DOHH2 (cell line): Measurements from ENCODE around the gene UBE2F.

Experiments used
- H3F3A ChIP-seq: fragments of 200-600 bp; sonication (generic), shearing (Covaris generic); 2 replicates; pipeline ENCODE4 v1.6.0; 2016; ENCODE audit warnings: antibody characterized with exemption, mild to moderate bottlenecking; ENCODE audit not compliant: control insufficient read depth, insufficient read depth
- H3K27ac ChIP-seq: fragments of 200-600 bp; sonication (generic); 2 replicates; pipeline ENCODE4 v1.5.1; 2014; ENCODE audit warnings: low read depth, mild to moderate bottlenecking, low read length, moderate library complexity
- H3K27me3 ChIP-seq: fragments of 200-600 bp; sonication (generic); 2 replicates; pipeline ENCODE4 v1.6.1; 2014; ENCODE audit warnings: mild to moderate bottlenecking, low read length, mixed read lengths; ENCODE audit not compliant: control insufficient read depth
- H3K36me3 ChIP-seq: fragments of 200-600 bp; sonication (generic); 2 replicates; pipeline ENCODE4 v1.6.1; 2014; ENCODE audit warnings: mild to moderate bottlenecking, low read length, moderate library complexity, mixed read lengths; ENCODE audit not compliant: control insufficient read depth
- H3K4me1 ChIP-seq: fragments of 200-600 bp; sonication (generic); 2 replicates; pipeline ENCODE4 v1.6.1; 2014; ENCODE audit warnings: mild to moderate bottlenecking, low read length, mixed read lengths; ENCODE audit not compliant: control insufficient read depth
- H3K4me2 ChIP-seq: fragments of 200-600 bp; sonication (generic); 2 replicates; pipeline ENCODE4 v1.6.0; 2014; ENCODE audit warnings: mild to moderate bottlenecking, low read length, moderate library complexity
- H3K4me3 ChIP-seq: fragments of 200-600 bp; sonication (generic); 2 replicates; pipeline ENCODE4 v1.5.1; 2014; ENCODE audit warnings: mild to moderate bottlenecking, low read length, mixed read lengths
- H3K79me2 ChIP-seq: fragments of 200-600 bp; sonication (generic); 2 replicates; pipeline ENCODE4 v1.6.1; 2014; ENCODE audit warnings: mild to moderate bottlenecking, low read length, mixed read lengths; ENCODE audit not compliant: control insufficient read depth
- H3K9me2 ChIP-seq: fragments of 200-600 bp; sonication (generic); replicated peaks from 2 replicates; pipeline ENCODE4 v1.6.1; 2014; ENCODE audit warnings: mild to moderate bottlenecking, low read length, mixed read lengths; ENCODE audit not compliant: control insufficient read depth
- H3K9me3 ChIP-seq: fragments of 200-600 bp; sonication (generic); 2 replicates; pipeline ENCODE4 v1.6.1; 2014; ENCODE audit warnings: antibody characterized with exemption, low read length, mixed read lengths; ENCODE audit not compliant: control insufficient read depth, insufficient read depth
- H4K20me1 ChIP-seq: fragments of 200-600 bp; sonication (generic); 2 replicates; pipeline ENCODE4 v1.6.0; 2014; ENCODE audit warnings: low read depth, mild to moderate bottlenecking, antibody characterized with exemption, low read length, moderate library complexity; ENCODE audit not compliant: control insufficient read depth, insufficient read depth
- EZH2phosphoT487 ChIP-seq: fragments of 200-600 bp; sonication (generic); IDR thresholded peaks from 2 replicates; pipeline ENCODE4 v1.6.1; 2017; ENCODE audit warnings: borderline replicate concordance, mild to moderate bottlenecking, antibody characterized with exemption, low read length, moderate library complexity, mixed read lengths
- TF ChIP-seq, protein P1 (sequence below): fragments of 200-600 bp; sonication (generic); IDR thresholded peaks from one replicate; pipeline ENCODE4 v1.5.1; 2014; ENCODE audit warnings: antibody characterized with exemption, mild to moderate bottlenecking, low read depth, low read length; ENCODE audit not compliant: poor library complexity, severe bottlenecking

Gene UBE2F

DNA sequence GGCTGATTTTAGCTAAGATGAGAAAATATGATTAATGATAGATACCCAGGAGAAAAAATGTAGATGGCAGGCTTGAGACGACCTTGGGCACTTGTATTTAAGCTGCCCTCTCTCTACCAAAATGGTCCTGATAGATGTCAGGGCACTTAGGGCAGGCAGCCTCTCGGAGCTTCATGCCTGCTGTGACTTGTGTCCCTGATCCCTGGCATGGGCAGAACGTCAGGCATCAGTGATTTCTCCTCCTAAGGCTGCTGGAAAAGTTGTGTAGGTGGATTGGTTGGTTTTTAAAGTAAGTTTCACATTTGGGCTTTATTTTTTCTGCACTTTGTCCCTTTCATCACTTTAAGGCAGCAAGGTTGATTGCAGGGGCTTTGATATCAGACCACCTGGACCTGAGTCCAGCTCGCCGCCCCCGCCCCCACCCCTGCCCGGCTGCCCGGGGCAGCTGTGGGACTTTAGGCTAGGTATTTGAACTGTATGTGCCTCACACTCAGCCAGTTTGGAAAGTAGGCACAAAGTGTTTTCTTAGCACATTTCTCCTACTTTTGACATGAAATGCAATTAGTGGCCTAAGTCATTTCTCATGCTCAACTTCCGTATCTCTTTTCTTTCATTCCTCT lies 59.0 kb downstream of the UBE2F start:
- no peaks in the 10 kb centered on the region for H3F3A ChIP-seq
- peaks cover 3% of the 10 kb centered on the region; the same call in 1 of the 2 replicates for H3K36me3 ChIP-seq
- no peaks in the 10 kb centered on the region for H3K4me1 ChIP-seq
- H3K27ac ChIP-seq: no peak overlapping the region
- no peaks in the 10 kb centered on the region for H3K79me2 ChIP-seq
- H3K4me3 ChIP-seq: no peak overlapping the region
- TF ChIP-seq, protein P1, sequence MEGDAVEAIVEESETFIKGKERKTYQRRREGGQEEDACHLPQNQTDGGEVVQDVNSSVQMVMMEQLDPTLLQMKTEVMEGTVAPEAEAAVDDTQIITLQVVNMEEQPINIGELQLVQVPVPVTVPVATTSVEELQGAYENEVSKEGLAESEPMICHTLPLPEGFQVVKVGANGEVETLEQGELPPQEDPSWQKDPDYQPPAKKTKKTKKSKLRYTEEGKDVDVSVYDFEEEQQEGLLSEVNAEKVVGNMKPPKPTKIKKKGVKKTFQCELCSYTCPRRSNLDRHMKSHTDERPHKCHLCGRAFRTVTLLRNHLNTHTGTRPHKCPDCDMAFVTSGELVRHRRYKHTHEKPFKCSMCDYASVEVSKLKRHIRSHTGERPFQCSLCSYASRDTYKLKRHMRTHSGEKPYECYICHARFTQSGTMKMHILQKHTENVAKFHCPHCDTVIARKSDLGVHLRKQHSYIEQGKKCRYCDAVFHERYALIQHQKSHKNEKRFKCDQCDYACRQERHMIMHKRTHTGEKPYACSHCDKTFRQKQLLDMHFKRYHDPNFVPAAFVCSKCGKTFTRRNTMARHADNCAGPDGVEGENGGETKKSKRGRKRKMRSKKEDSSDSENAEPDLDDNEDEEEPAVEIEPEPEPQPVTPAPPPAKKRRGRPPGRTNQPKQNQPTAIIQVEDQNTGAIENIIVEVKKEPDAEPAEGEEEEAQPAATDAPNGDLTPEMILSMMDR: no peak
- H3K9me3 ChIP-seq: no peaks in the 10 kb centered on the region
- no peaks in the 10 kb centered on the region for H3K9me2 ChIP-seq
- no peaks in the 10 kb centered on the region for H4K20me1 ChIP-seq
- H3K4me2 ChIP-seq: no peak overlapping the region
- H3K27me3 ChIP-seq: no peaks in the 10 kb centered on the region

DNA sequence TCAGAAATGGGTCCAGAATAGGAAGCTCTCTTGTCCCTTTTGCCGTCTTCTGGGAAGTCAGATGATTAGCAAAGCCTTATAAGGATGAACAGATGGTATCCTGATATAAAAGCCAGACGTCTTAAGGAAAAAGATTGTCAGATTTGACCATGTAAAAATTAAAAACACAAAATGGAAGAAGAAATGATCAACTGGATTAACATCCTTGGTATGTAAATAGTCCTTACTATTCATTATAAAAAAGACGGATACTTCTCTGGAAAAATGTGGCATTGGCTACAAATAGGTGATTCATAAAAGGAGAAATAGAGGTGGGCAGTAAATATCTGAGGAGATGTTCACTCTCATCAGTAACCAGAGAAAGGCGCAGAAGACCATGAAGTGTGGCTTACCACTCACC lies 60.2 kb downstream of the UBE2F start:
- Histone ChIP-seq H3F3A (no peaks in the 10 kb centered on the region), H3K9me3 (no peaks in the 10 kb centered on the region), H3K27me3 (no peaks in the 10 kb centered on the region), H3K4me3 (no peak overlapping the region), H3K27ac (no peak overlapping the region), H3K4me2 (no peak overlapping the region), H3K4me1 (no peaks in the 10 kb centered on the region), H3K79me2 (no peaks in the 10 kb centered on the region), H3K9me2 (no peaks in the 10 kb centered on the region), H3K36me3 (peaks cover 3% of the 10 kb centered on the region; the same call in 1 of the 2 replicates), H4K20me1 (no peaks in the 10 kb centered on the region)
- TF ChIP-seq, protein P1: no peak
- TF ChIP-seq EZH2phosphoT487: no peak

DNA sequence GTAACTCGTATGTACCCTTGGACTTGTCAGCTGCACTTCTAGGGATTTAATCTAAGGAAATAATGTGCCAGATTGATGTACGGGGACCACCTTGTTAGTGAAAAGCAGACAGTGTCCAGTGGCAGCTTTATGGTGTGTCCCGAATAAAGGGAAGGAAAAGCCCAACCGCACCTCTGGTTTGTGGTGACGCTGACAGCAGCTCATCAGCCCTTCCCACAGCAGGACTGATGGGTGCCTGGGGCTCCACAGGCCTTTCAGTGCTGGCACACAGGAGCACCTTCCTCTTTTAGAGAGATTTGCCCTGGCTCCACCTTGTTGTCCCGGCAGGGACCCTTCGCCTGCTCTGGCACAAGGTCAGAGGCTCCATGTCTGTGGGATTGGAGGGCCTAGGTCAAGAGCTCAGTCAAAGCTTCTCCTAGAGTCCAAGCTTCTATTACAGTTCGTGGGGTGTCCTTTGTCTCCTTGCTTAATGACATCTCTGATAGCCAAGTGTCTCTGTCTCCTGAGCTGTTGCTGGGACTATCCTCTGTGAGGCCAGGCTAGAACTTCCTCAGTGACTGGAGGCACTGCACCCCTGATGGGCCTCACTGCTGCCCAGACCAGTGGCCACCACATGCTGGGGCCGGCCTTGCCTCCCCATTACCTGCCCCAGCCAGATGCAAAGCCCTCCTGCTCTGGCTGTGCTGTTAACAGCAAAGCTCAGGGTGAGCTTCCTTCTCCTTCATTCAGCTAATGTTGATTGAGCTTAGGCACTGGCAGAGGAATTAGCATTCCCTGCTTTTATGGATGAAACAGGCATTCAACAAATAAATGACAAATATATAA lies 61.0 kb downstream of the UBE2F start:
- H3K27me3 ChIP-seq: no peaks in the 10 kb centered on the region
- no peak overlapping the region for H3K27ac ChIP-seq
- no peak overlapping the region for H3K4me3 ChIP-seq
- TF ChIP-seq, protein P1: no peak
- no peak for TF ChIP-seq EZH2phosphoT487
- H3K36me3 ChIP-seq: peaks cover 3% of the 10 kb centered on the region; the same call in 1 of the 2 replicates
- no peaks in the 10 kb centered on the region for H3K9me3 ChIP-seq
- H3K4me2 ChIP-seq: no peak overlapping the region
- H3K79me2 ChIP-seq: no peaks in the 10 kb centered on the region
- H4K20me1 ChIP-seq: no peaks in the 10 kb centered on the region
- no peaks in the 10 kb centered on the region for H3K4me1 ChIP-seq
- H3K9me2 ChIP-seq: no peaks in the 10 kb centered on the region
- no peaks in the 10 kb centered on the region for H3F3A ChIP-seq
